Activated naive CD8-positive, alpha-beta T cell treated with anti-CD3 and anti-CD28 coated beads, Interleukin-2, amount 50 U/mL, for 24 hours (primary cell): ENCODE data around the gene FUS.
"Not testable (repeated sequence)": the region's sequence is repeated elsewhere in the genome, so short reads cannot be mapped to it uniquely, and the experiment has no call there.

ENCODE experiments used
- ATAC-seq: fragments of 150-1000 bp; cut with Tn5 transposase; one replicate; pipeline ENCODE4 v1.10.0; 2021
- DNase-seq: peaks from one replicate; pipeline ENCODE4 v3.0.0; 2021
- H3K27ac Mint-ChIP-seq: one replicate; pipeline ENCODE4 v1.8.0; 2021; ENCODE audit warnings: mild to moderate bottlenecking, mixed read lengths
- H3K27me3 Mint-ChIP-seq: one replicate; pipeline ENCODE4 v1.8.0; 2021; ENCODE audit warnings: mixed read lengths
- H3K36me3 Mint-ChIP-seq: one replicate; pipeline ENCODE4 v1.8.0; 2021; ENCODE audit warnings: low read depth, mixed read lengths
- H3K4me1 Mint-ChIP-seq: one replicate; pipeline ENCODE4 v1.8.0; 2021; ENCODE audit warnings: mixed read lengths
- H3K4me3 Mint-ChIP-seq: one replicate; pipeline ENCODE4 v1.8.0; 2021; ENCODE audit warnings: mild to moderate bottlenecking, moderate library complexity, mixed read lengths
- H3K9me3 Mint-ChIP-seq: one replicate; pipeline ENCODE4 v1.8.0; 2021; ENCODE audit warnings: mixed read lengths

Gene FUS

DNA sequence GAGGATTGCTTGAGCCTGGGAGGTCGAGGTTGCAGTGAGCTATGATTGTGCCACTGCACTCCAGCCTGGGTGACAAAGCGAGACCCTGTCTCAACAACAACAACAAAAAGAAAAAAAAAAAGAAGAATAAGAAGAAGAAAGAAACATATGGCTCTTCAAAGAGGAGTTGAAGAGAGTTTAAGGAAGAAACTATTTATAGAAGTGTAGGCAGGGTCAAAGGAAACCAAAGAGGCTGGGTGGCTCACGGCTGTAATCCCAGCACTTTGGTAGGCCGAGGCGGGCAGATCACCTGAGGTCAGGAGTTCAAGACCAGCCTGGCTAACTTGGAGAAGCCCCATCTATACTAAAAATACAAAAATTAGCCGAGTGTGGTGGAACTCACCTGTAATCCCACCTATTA, 29.0 kb upstream of the FUS start:
- not testable (repeated sequence) for H3K27ac Mint-ChIP-seq, H3K27me3 Mint-ChIP-seq, H3K9me3 Mint-ChIP-seq, H3K4me3 Mint-ChIP-seq, H3K36me3 Mint-ChIP-seq, ATAC-seq, H3K4me1 Mint-ChIP-seq, DNase-seq

GRCh38 chr16:31157136-31157535, 22.8 kb upstream of the FUS start:
- ATAC-seq: no peak
- Mint-ChIP-seq H3K36me3 (no peaks in the 10 kb centered on the region), H3K27me3 (peaks cover 2% of the 10 kb centered on the region), H3K27ac (no peak overlapping the region), H3K4me1 (peaks cover 9% of the 10 kb centered on the region), H3K9me3 (no peaks in the 10 kb centered on the region), H3K4me3 (peak overlapping the region; percentile 51)
- peak; percentile 16 for DNase-seq

GRCh38 chr16:31167315-31167714, 12.6 kb upstream of the FUS start:
- no peak for DNase-seq
- Mint-ChIP-seq H3K4me1 (no peaks in the 10 kb centered on the region), H3K27me3 (no peaks in the 10 kb centered on the region), H3K4me3 (no peak overlapping the region), H3K36me3 (no peaks in the 10 kb centered on the region), H3K9me3 (no peaks in the 10 kb centered on the region), H3K27ac (no peak overlapping the region)
- ATAC-seq: no peak

DNA sequence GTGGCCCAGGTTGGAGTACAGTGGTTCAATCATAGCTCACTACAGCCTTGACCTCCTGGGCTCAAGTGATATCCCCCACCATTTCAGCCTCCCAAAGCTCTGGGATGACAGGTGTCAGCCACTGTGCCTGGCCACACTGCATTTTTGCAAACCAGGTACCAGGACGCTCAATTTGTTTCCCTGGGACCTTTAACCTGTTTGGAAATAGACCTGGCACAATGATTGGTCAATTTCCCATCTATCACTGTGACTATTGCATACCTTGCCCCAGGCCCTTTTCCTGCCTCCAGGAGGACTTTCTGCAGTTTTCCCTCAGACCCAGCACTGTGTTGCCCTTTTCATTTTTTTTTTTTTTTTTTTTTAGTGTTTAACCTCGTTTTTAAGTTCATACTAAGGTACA, 11.1 kb upstream of the FUS start:
- DNase-seq: no peak
- no peaks in the 10 kb centered on the region for H3K9me3 Mint-ChIP-seq
- ATAC-seq: no peak

GRCh38 chr16:31170048-31170447, 9.9 kb upstream of the FUS start:
- not testable (repeated sequence) for H3K9me3 Mint-ChIP-seq, ATAC-seq, DNase-seq, H3K27ac Mint-ChIP-seq, H3K4me3 Mint-ChIP-seq, H3K4me1 Mint-ChIP-seq, H3K36me3 Mint-ChIP-seq, H3K27me3 Mint-ChIP-seq

More for the DNA sequence above, 11.1 kb upstream of the FUS start:
- Mint-ChIP-seq H3K4me3 (no peak overlapping the region), H3K36me3 (no peaks in the 10 kb centered on the region), H3K27ac (no peak overlapping the region), H3K4me1 (no peaks in the 10 kb centered on the region), H3K27me3 (no peaks in the 10 kb centered on the region)

GRCh38 chr16:31177136-31177535, 2.8 kb upstream of the FUS start:
- peaks cover 43% of the 10 kb centered on the region for H3K4me1 Mint-ChIP-seq
- H3K36me3 Mint-ChIP-seq: peaks cover 19% of the 10 kb centered on the region

GRCh38 chr16:31179219-31179746, 656 bp upstream of the FUS start:
- ATAC-seq: no peak
- Mint-ChIP-seq H3K4me3 (peak overlapping the region; percentile 97), H3K36me3 (peaks cover 40% of the 10 kb centered on the region), H3K4me1 (peaks cover 64% of the 10 kb centered on the region), H3K9me3 (no peaks in the 10 kb centered on the region), H3K27ac (peak overlapping the region; percentile 100), H3K27me3 (peaks cover 3% of the 10 kb centered on the region)
- DNase-seq: no peak

More at GRCh38 chr16:31177136-31177535, 2.8 kb upstream of the FUS start:
- Mint-ChIP-seq H3K4me3 (peak overlapping the region; percentile 35), H3K9me3 (no peaks in the 10 kb centered on the region), H3K27ac (peak overlapping the region; percentile 86), H3K27me3 (peaks cover 3% of the 10 kb centered on the region)
- ATAC-seq (peak; percentile 37), DNase-seq (peak; percentile 60)

DNA sequence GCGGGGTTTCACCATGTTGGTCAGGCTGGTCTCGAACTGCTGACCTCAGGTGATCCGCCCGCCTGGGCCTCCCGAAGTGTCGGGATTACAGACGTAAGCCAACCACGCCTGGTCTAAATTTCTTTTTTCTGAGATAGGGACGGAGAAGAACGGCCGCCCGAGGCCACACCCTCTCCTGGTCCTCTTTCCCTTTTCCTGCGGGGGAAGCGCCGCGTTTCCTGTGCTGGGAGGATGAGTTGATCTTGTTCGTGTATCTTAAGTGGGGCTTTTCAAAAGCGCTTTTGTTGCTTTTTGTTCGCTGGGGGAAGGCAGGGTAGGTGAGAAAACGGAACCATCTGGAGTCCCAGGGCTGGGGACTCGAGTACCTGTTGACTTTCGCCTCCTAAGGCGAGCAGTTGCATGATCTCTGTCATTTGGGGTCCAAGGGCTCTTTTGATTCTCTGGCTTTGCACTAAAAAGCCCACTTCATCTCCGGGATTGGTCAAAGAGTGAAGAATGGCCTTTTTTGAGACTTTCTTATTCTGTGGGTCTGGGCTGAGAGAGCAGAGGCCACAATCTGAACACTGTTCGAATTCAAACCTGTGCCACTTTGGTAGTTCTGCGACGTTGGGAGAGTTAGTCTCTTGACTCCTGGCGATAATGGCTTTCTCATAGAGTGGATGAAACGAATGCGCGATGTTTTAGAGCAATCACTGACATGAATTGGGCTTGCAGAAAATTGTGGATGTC, 1.3 kb downstream of the FUS start:
- ATAC-seq: no peak
- H3K9me3 Mint-ChIP-seq: no peaks in the 10 kb centered on the region
- H3K27me3 Mint-ChIP-seq: peaks cover 3% of the 10 kb centered on the region
- H3K4me1 Mint-ChIP-seq: peaks cover 83% of the 10 kb centered on the region
- DNase-seq: peak; percentile 32
- H3K4me3 Mint-ChIP-seq: peak overlapping the region; percentile 97
- H3K36me3 Mint-ChIP-seq: peaks cover 60% of the 10 kb centered on the region
- H3K27ac Mint-ChIP-seq: peak overlapping the region; percentile 100

- Mint-ChIP-seq H3K4me1 (peaks cover 85% of the 10 kb centered on the region), H3K36me3 (peaks cover 69% of the 10 kb centered on the region), H3K27ac (peak overlapping the region; percentile 100), H3K27me3 (peaks cover 2% of the 10 kb centered on the region), H3K4me3 (peak overlapping the region; percentile 97), H3K9me3 (no peaks in the 10 kb centered on the region)
- no peak for ATAC-seq
- DNase-seq: no peak
Observed at GRCh38 chr16:31182391-31182790, 2.5 kb downstream of the FUS start.

DNA sequence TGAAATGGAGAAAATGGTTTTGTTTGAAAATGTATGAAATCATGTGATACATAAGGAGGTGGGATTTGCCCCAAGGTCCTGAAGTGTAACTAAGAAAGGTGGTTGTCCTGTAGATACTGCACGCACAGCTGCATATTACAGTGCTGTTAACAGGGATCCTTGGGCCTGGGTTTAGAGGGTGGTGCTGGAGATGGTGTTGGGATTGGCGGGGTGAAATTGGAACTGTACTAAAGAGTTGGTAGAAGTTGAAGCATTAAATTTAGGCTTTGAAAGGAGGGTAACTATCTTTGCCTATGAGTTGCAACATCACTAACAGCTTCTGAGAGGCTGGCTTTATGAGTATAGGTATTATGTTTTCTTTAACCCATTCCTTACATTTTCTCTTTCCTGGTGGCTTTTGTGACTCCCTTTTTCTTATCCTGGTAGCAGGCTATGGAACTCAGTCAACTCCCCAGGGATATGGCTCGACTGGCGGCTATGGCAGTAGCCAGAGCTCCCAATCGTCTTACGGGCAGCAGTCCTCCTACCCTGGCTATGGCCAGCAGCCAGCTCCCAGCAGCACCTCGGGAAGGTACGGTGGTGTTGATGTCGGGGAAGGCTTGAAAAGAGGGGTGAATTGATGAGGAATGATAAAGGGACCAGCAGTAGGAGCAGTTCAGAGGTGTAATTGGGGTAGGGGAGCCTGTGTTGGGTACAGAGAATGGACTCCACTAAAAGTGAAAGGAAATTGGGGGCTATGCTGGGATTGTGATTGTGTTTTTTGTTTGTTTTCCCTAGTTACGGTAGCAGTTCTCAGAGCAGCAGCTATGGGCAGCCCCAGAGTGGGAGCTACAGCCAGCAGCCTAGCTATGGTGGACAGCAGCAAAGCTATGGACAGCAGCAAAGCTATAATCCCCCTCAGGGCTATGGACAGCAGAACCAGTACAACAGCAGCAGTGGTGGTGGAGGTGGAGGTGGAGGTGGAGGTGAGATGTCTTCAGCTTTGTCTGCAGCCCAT, 3.8 kb downstream of the FUS start:
- peak overlapping the region; percentile 100 for H3K27ac Mint-ChIP-seq

DNA sequence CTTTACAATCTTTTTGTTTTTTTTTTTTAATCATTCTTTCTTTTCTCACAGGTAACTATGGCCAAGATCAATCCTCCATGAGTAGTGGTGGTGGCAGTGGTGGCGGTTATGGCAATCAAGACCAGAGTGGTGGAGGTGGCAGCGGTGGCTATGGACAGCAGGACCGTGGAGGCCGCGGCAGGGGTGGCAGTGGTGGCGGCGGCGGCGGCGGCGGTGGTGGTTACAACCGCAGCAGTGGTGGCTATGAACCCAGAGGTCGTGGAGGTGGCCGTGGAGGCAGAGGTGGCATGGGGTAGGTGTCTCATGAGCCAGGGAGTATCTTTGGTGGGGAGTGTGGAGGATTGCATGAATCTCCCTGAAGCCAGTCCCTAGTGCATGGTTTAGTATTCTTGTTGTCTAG, 4.9 kb downstream of the FUS start:
- ATAC-seq (no peak), DNase-seq (no peak)
- Mint-ChIP-seq H3K9me3 (no peaks in the 10 kb centered on the region), H3K4me1 (peaks cover 85% of the 10 kb centered on the region), H3K36me3 (peaks cover 92% of the 10 kb centered on the region), H3K27me3 (peaks cover 1% of the 10 kb centered on the region), H3K4me3 (peak overlapping the region; percentile 97), H3K27ac (peak overlapping the region; percentile 87)

More for the DNA sequence above, 3.8 kb downstream of the FUS start:
- no peaks in the 10 kb centered on the region for H3K9me3 Mint-ChIP-seq
- H3K36me3 Mint-ChIP-seq: peaks cover 82% of the 10 kb centered on the region
- peak overlapping the region; percentile 97 for H3K4me3 Mint-ChIP-seq
- DNase-seq (no peak), ATAC-seq (no peak)
- peaks cover 85% of the 10 kb centered on the region for H3K4me1 Mint-ChIP-seq
- H3K27me3 Mint-ChIP-seq: peaks cover 2% of the 10 kb centered on the region

DNA sequence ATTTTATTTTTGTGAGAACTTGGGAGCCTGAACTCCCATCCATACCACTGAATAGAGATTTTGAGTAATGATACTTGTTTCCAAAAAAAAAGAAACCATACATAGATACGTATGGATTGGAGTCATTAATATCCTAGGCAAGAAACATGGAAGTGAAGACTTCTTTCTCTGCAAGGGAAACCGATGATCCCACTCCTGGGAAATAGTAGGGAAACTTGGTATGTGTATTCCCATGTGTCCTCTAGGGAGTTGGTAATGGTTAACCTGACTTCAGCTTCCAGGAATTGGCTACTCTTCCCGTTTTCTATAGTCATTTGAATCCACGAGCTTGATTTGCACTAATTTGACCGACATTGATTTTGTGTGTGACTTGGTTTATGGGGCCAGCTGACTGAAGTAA, 5.4 kb downstream of the FUS start:
- H3K9me3 Mint-ChIP-seq: no peaks in the 10 kb centered on the region
- DNase-seq: no peak
- peak overlapping the region; percentile 87 for H3K27ac Mint-ChIP-seq
- H3K27me3 Mint-ChIP-seq: no peaks in the 10 kb centered on the region
- peaks cover 87% of the 10 kb centered on the region for H3K4me1 Mint-ChIP-seq
- peaks cover 95% of the 10 kb centered on the region for H3K36me3 Mint-ChIP-seq
- ATAC-seq: no peak
- peak overlapping the region; percentile 97 for H3K4me3 Mint-ChIP-seq

GRCh38 chr16:31186176-31186575, 6.2 kb downstream of the FUS start:
- H3K27ac Mint-ChIP-seq: peak overlapping the region; percentile 87
- H3K27me3 Mint-ChIP-seq: no peaks in the 10 kb centered on the region
- H3K4me1 Mint-ChIP-seq: peaks cover 92% of the 10 kb centered on the region
- no peaks in the 10 kb centered on the region for H3K9me3 Mint-ChIP-seq
- ATAC-seq (no peak), DNase-seq (no peak)
- H3K36me3 Mint-ChIP-seq: peaks cover 98% of the 10 kb centered on the region
- peak overlapping the region; percentile 97 for H3K4me3 Mint-ChIP-seq

DNA sequence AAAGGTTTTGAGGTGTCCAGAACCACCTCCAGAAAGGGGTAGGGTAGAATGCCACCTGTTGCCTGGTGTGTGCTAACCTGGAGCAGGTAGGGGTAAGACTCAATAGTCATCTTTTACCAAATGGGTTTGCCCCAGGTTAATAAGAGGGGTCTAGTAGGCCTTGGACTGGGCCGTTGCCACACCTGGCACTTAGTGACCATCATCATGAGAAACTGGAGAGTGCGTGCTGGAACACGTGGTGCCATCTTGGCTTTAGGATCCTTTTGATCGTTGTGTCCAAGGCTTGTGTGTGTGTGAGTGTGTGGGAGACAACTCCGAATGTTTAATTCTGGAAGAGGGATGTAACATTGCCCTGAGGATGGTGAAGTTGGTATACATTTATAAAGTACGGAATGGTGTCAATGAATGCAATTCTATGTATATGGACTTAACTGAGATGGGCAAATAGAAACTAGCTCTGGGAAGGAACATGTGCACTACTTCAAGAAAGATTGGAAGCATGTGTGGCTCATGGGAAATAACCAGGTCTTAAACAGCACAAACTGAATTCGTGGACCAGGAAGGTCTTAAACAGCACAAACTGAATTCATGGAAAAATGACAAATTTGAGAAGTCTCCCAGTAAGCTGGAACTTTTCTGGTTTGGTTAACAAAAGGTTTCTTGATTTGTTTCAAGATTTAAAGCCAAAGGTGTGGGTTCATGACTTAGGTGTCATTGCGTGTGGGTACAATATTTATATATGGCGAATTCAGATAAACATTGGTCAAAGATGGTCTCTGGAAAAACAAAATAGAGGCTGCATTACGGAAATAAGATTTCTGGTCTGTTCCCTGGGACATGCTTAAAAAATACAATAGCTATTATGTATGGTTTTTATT, 7.2 kb downstream of the FUS start:
- DNase-seq (no peak), ATAC-seq (no peak)
- no peaks in the 10 kb centered on the region for H3K27me3 Mint-ChIP-seq
- H3K4me3 Mint-ChIP-seq: no peak overlapping the region
- H3K27ac Mint-ChIP-seq: peak overlapping the region; percentile 87
- peaks cover 92% of the 10 kb centered on the region for H3K4me1 Mint-ChIP-seq
- H3K9me3 Mint-ChIP-seq: no peaks in the 10 kb centered on the region
- peaks cover 99% of the 10 kb centered on the region for H3K36me3 Mint-ChIP-seq
